Immature natural killer cell (primary cell): ENCODE results near the gene HOXD12. TPM values are rescaled to one million over a fixed set of nuclear protein-coding genes. Genes with fewer than 3 reads are reported as not detected.
A peak's percentile ranks its signal among the peaks of the same experiment; 100 is the strongest.

ENCODE experiments used
- DNase-seq, 3 donors: peaks; one replicate each; pipeline ENCODE4 v3.0.0; 2022; ENCODE audit warnings: mixed read lengths in 1 of 3
- H3K27ac Mint-ChIP-seq, 6 donors: one replicate each; pipeline ENCODE4 v1.8.0; 2020; ENCODE audit warnings: mixed read lengths in 6 of 6, mild to moderate bottlenecking in 5 of 6, inconsistent platforms in 4 of 6, moderate library complexity in 3 of 6
- H3K27me3 Mint-ChIP-seq, 3 donors: one replicate each; pipeline ENCODE4 v1.8.0; 2020 to 2021; ENCODE audit warnings: low read depth in 3 of 3, mild to moderate bottlenecking in 3 of 3, mixed read lengths in 3 of 3, moderate library complexity in 3 of 3, inconsistent platforms in 1 of 3
- H3K36me3 Mint-ChIP-seq, 3 donors: one replicate each; pipeline ENCODE4 v1.8.0; 2020; ENCODE audit warnings: mixed read lengths in 3 of 3, inconsistent platforms in 2 of 3, mild to moderate bottlenecking in 2 of 3
- H3K4me1 Mint-ChIP-seq, 2 donors: one replicate each; pipeline ENCODE4 v1.8.0; 2020; ENCODE audit warnings: inconsistent platforms in 2 of 2, mild to moderate bottlenecking in 2 of 2, mixed read lengths in 2 of 2, moderate library complexity in 1 of 2
- H3K4me3 Mint-ChIP-seq, 5 donors: one replicate each; pipeline ENCODE4 v1.8.0; 2020; ENCODE audit warnings: mild to moderate bottlenecking in 5 of 5, mixed read lengths in 5 of 5, inconsistent platforms in 3 of 5, moderate library complexity in 3 of 5
- H3K9me3 Mint-ChIP-seq, 6 donors: one replicate each; pipeline ENCODE4 v1.8.0; 2020; ENCODE audit warnings: mild to moderate bottlenecking in 6 of 6, mixed read lengths in 6 of 6, inconsistent platforms in 4 of 6, moderate library complexity in 3 of 6
- polyA plus RNA-seq, 3 donors: library from polyadenylated mRNA; unstranded; fragments of 300-500 nt; fragmentation: Illumina TruSeq; gene quantifications; one replicate each; pipeline ENCODE4 v1.2.3, GENCODE V29; 2021

The HOXD12 gene
- polyA plus RNA-seq, 3 donors from 2014 or later: not detected

GRCh38 chr2:176101216-176101830, 1.7 kb downstream of the HOXD12 start:
- DNase-seq: no peak
- no peak overlapping the region for H3K27ac Mint-ChIP-seq
- H3K9me3 Mint-ChIP-seq: peaks cover 0 to 12% (median 0%) of the 10 kb centered on the region in 6 donors
- peaks cover 21 to 24% of the 10 kb centered on the region in 2 donors for H3K4me1 Mint-ChIP-seq
- peaks cover 0 to 9% (median 0%) of the 10 kb centered on the region in 3 donors for H3K36me3 Mint-ChIP-seq
- H3K27me3 Mint-ChIP-seq: peaks cover 62 to 74% (median 66%) of the 10 kb centered on the region in 3 donors
- H3K4me3 Mint-ChIP-seq: no peak overlapping the region

GRCh38 chr2:176101842-176102241, 2.2 kb downstream of the HOXD12 start:
- no peak overlapping the region for H3K27ac Mint-ChIP-seq
- H3K4me1 Mint-ChIP-seq: peaks cover 17 to 22% of the 10 kb centered on the region in 2 donors
- H3K36me3 Mint-ChIP-seq: peaks cover 0 to 6% (median 0%) of the 10 kb centered on the region in 3 donors
- H3K4me3 Mint-ChIP-seq: no peak overlapping the region
- no peak for DNase-seq
- peaks cover 61 to 71% (median 65%) of the 10 kb centered on the region in 3 donors for H3K27me3 Mint-ChIP-seq
- peaks cover 0 to 8% (median 0%) of the 10 kb centered on the region in 6 donors for H3K9me3 Mint-ChIP-seq

- H3K36me3 Mint-ChIP-seq: peaks cover 0 to 6% (median 0%) of the 10 kb centered on the region in 3 donors
- H3K9me3 Mint-ChIP-seq: peaks cover 0 to 8% (median 0%) of the 10 kb centered on the region in 6 donors
- no peak overlapping the region for H3K27ac Mint-ChIP-seq
- H3K27me3 Mint-ChIP-seq: peaks cover 63 to 69% (median 65%) of the 10 kb centered on the region in 3 donors
- DNase-seq: no peak
- no peak overlapping the region for H3K4me3 Mint-ChIP-seq
- peaks cover 14 to 16% of the 10 kb centered on the region in 2 donors for H3K4me1 Mint-ChIP-seq
Observed at GRCh38 chr2:176102309-176102866, 2.8 kb downstream of the HOXD12 start.

- Mint-ChIP-seq H3K27ac (no peak overlapping the region), H3K27me3 (peaks cover 58 to 62% (median 58%) of the 10 kb centered on the region in 3 donors), H3K36me3 (peaks cover 0 to 6% (median 0%) of the 10 kb centered on the region in 3 donors), H3K4me3 (no peak overlapping the region), H3K4me1 (peaks cover 8 to 10% of the 10 kb centered on the region in 2 donors), H3K9me3 (peaks cover 0 to 8% (median 0%) of the 10 kb centered on the region in 6 donors)
- no peak for DNase-seq
Observed at GRCh38 chr2:176103194-176103593, 3.6 kb downstream of the HOXD12 start.

GRCh38 chr2:176103742-176104315, 4.2 kb downstream of the HOXD12 start:
- H3K4me3 Mint-ChIP-seq: no peak overlapping the region
- H3K27me3 Mint-ChIP-seq: peaks cover 56 to 65% (median 61%) of the 10 kb centered on the region in 3 donors
- H3K36me3 Mint-ChIP-seq: peaks cover 0 to 6% (median 0%) of the 10 kb centered on the region in 3 donors
- no peak overlapping the region for H3K27ac Mint-ChIP-seq
- DNase-seq: no peak
- peaks cover 11% of the 10 kb centered on the region in 2 donors for H3K4me1 Mint-ChIP-seq
- H3K9me3 Mint-ChIP-seq: peaks cover 0 to 8% (median 0%) of the 10 kb centered on the region in 6 donors

- DNase-seq: no peak
- Mint-ChIP-seq H3K27me3 (peaks cover 55 to 65% (median 62%) of the 10 kb centered on the region in 3 donors), H3K36me3 (peaks cover 0 to 9% (median 0%) of the 10 kb centered on the region in 3 donors), H3K27ac (no peak overlapping the region), H3K4me3 (no peak overlapping the region), H3K9me3 (peaks cover 0 to 10% (median 0%) of the 10 kb centered on the region in 6 donors), H3K4me1 (peaks cover 13 to 17% of the 10 kb centered on the region in 2 donors)
Observed at GRCh38 chr2:176104316-176105077, 4.9 kb downstream of the HOXD12 start.

- peaks cover 60 to 69% (median 69%) of the 10 kb centered on the region in 3 donors for H3K27me3 Mint-ChIP-seq
- no peak overlapping the region for H3K27ac Mint-ChIP-seq
- no peak for DNase-seq
- no peak overlapping the region for H3K4me3 Mint-ChIP-seq
- peaks cover 0 to 10% (median 0%) of the 10 kb centered on the region in 3 donors for H3K36me3 Mint-ChIP-seq
- peaks cover 0 to 17% (median 0%) of the 10 kb centered on the region in 6 donors for H3K9me3 Mint-ChIP-seq
- peaks cover 13 to 19% of the 10 kb centered on the region in 2 donors for H3K4me1 Mint-ChIP-seq
Observed at GRCh38 chr2:176105078-176105729, 5.6 kb downstream of the HOXD12 start.

GRCh38 chr2:176105730-176106580, 6.4 kb downstream of the HOXD12 start:
- Mint-ChIP-seq H3K36me3 (peaks cover 0 to 10% (median 0%) of the 10 kb centered on the region in 3 donors), H3K4me3 (peak overlapping the region in 4 of 5 donors; percentile 12 to 85 (median 32)), H3K27me3 (peaks cover 62 to 70% (median 68%) of the 10 kb centered on the region in 3 donors), H3K9me3 (peaks cover 0 to 17% (median under 1%) of the 10 kb centered on the region in 6 donors), H3K27ac (peak overlapping the region in 2 of 6 donors; percentile 31 to 39), H3K4me1 (peaks cover 13 to 19% of the 10 kb centered on the region in 2 donors)
- DNase-seq: no peak

GRCh38 chr2:176106581-176107539, 7.3 kb downstream of the HOXD12 start, which contains the start of gene HOXD11:
Gene HOXD11 (plus strand): TSS chr2:176107280. CDS start chr2:176107356, 76 bp downstream.
- Mint-ChIP-seq H3K4me3 (peak within 1 kb of the TSS in 4 of 5 donors; percentile 21 to 85 (median 32)), H3K27me3 (peaks cover 62 to 73% (median 71%) of the 10 kb centered on the region in 3 donors), H3K36me3 (peaks cover 0 to 10% (median 0%) of the 10 kb centered on the region in 3 donors), H3K4me1 (peaks cover 13 to 19% of the 10 kb centered on the region in 2 donors), H3K9me3 (peaks cover 0 to 17% (median under 1%) of the 10 kb centered on the region in 6 donors), H3K27ac (peak within 1 kb of the TSS in 2 of 6 donors; percentile 31 to 39)
- DNase-seq: no peak

GRCh38 chr2:176107731-176108181, 8.2 kb downstream of the HOXD12 start:
- peaks cover 0 to 10% (median 0%) of the 10 kb centered on the region in 3 donors for H3K36me3 Mint-ChIP-seq
- H3K9me3 Mint-ChIP-seq: peaks cover 0 to 17% (median under 1%) of the 10 kb centered on the region in 6 donors
- no peak overlapping the region for H3K27ac Mint-ChIP-seq
- no peak for DNase-seq
- H3K4me3 Mint-ChIP-seq: no peak overlapping the region
- peaks cover 57 to 82% (median 71%) of the 10 kb centered on the region in 3 donors for H3K27me3 Mint-ChIP-seq
- peaks cover 13 to 19% of the 10 kb centered on the region in 2 donors for H3K4me1 Mint-ChIP-seq
